GM19240 (cell line): ENCODE data around the gene SAFB.
"Not testable (repeated sequence)": the region's sequence is repeated elsewhere in the genome, so short reads cannot be mapped to it uniquely, and the experiment has no call there.

Experiments used
- DNase-seq: peaks from one replicate; pipeline ENCODE4 v3.0.0; 2011; ENCODE audit warnings: low spot score; ENCODE audit not compliant: insufficient read length

Gene SAFB

GRCh38 chr19:5595129-5595528 is 27.8 kb upstream of the SAFB start:
- no peak for DNase-seq

DNA sequence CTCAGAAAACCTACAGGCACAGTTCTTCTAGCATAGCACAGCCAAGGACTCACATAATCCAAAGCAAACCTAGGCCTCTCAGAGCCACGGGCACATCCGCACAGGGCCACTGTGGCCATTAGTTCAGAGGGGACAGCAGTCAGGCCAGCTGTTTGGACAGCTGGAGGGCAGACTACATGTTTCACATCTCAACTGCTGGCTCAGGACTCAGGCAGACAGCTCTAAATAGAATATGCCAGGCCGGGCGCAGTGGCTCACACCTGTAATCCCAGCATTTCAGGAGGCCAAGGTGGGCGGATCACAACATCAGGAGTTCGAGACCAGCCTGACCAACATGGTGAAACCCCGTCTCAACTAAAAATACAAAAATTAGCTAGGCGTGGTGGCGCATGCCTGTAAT is 27.1 kb upstream of the SAFB start:
- no peak for DNase-seq

DNA sequence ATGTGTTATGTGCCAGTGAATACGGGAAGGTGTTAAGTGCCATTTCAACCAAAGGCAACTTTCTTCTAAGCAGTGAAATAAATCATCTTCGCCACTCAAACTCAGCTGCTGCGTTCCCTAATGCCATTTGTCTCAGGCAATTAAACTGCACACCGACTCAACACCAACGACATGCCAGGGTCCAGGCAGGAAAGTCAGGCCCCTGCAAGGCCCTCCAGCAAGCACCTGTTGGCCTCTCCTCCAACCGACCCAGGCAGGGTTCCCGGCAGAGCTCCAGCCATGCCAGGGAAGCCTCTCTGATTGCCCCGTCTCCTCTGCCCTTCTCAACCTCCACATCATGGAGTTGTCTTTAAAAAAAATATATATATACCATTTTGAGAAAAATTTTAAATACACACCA is 22.1 kb upstream of the SAFB start:
- no peak for DNase-seq

DNA sequence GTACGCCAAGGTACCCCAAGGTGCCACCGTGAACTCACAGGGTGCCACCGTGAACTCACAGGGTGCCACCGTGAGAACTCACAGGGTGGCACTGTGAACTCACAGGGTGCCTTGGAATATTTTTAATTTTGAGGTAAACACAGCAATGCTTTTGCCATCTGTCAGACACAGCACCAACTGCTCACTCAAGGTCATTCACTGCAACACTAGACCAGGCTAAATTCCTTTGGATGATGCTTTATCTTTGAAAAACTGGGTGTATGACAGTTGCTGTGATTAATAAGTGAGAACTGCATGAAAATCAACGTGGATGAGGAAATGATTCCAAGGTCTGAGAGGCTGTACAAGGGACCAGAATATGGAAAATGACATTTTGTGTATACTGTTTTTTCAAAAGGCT is 19.3 kb upstream of the SAFB start:
- DNase-seq: no peak

- no peak for DNase-seq
These were observed 17.5 kb upstream of the SAFB start for GRCh38 chr19:5605362-5605761.

- DNase-seq: no peak
These were observed 15.3 kb upstream of the SAFB start for GRCh38 chr19:5607318-5608275.

GRCh38 chr19:5608291-5608690 is 14.6 kb upstream of the SAFB start:
- no peak for DNase-seq

- not testable (repeated sequence) for DNase-seq
These were observed 14.1 kb upstream of the SAFB start for GRCh38 chr19:5608766-5609165.

GRCh38 chr19:5609881-5610448 is 12.9 kb upstream of the SAFB start:
- DNase-seq: no peak

DNA sequence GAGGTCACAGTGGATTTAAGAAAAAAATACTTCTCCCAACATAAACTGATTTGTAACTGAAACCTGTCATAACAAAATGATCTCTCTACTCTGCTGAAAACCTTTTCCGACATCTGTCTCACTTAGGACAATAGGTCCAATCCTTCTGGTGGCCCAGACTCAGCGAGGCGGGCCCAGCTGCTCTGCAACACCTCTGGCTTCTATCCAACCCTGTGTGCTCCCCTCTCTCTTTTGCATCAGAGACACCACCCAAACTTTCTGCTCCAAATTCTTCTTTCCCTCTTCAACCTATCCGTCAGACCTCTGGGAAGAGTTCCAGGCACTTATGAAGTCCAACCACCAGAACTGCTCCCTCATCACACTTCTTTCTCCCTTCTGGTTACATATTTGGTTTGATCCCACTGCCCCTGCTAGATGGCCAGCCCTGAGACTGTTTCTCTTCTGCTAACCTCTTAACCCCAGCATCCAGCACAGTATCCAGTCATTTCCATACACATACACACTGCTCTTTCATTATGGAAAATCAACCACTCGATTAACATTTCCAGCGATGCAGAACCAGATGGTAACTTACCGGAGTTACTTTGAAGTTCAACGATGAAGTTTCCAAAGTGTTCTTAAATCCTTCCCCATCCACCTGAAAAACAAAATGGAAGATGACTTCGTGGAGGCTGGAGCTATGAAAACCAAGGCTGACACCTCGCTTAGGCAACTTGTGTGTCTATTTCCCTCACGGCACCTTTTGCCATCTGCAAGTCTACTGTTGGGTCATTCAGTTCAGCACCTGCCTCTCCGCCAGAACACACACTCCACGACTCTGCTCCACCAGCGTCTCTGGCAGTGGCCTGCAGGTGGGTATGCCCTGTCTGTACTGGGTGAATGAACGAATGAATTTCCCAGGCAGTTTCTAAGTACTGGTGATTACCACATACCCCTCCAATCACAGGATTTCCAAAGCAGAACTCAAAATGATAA is 9.7 kb upstream of the SAFB start:
- DNase-seq: no peak

- DNase-seq: no peak
These were observed 7.0 kb upstream of the SAFB start for GRCh38 chr19:5615756-5616327.

GRCh38 chr19:5617080-5617479 is 5.8 kb upstream of the SAFB start:
- DNase-seq: no peak

GRCh38 chr19:5618591-5618990 is 4.3 kb upstream of the SAFB start:
- no peak for DNase-seq

DNA sequence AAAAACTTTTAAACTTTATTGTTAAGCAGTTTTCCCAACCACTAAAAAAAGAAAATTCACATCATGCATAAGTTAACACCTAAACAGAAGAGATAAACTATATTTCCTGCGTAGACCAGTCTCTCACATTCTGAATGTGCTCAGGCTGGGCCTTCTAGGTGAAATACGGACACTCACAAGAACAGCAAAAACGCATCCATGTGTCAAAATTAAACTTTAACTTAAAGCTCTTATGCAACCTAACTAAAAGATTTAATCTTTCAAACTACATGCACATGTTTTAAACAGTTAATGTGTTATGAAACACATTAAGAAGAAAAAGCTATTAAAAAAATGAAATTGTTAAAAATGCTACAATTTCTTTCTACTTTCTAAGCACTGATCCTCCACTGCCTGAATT is 2.9 kb upstream of the SAFB start:
- no peak for DNase-seq

GRCh38 chr19:5621311-5621944 is 1.5 kb upstream of the SAFB start:
- DNase-seq: no peak

GRCh38 chr19:5621945-5622464 is 878 bp upstream of the SAFB start:
- DNase-seq: no peak

- DNase-seq: no peak
These were observed 624 bp downstream of the SAFB start for GRCh38 chr19:5623397-5624017.

DNA sequence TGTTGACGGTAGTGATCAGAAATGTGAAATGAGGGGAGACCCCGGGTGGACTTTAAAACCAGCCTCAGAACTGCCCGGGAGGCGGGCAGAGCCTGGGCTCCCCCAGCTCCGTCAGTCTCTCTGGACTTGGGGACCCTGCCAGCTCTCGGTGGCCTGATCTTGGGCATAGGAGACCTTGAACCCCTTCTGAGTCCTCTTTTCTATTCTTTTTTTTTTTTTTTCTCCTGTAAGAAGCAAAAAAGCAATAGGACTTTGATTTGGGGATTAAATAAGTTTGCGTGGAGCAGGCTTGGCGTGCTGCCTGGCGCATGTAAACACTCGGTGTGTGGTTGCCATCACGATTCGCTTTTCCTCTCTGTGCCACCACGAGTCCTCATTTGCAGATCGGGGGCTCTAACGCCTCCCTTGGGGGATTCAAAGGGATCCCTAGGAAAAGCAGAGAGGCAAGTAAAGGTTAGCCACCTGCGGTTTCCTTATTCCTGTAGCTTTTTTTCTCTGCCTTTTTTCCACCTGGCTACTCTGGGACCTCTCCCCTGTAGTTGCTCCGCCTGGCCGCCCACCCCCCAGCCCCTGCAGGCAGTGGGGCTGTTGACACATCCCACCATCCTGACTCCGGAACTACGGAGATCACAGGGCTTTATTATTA is 1.3 kb downstream of the SAFB start:
- no peak for DNase-seq

DNA sequence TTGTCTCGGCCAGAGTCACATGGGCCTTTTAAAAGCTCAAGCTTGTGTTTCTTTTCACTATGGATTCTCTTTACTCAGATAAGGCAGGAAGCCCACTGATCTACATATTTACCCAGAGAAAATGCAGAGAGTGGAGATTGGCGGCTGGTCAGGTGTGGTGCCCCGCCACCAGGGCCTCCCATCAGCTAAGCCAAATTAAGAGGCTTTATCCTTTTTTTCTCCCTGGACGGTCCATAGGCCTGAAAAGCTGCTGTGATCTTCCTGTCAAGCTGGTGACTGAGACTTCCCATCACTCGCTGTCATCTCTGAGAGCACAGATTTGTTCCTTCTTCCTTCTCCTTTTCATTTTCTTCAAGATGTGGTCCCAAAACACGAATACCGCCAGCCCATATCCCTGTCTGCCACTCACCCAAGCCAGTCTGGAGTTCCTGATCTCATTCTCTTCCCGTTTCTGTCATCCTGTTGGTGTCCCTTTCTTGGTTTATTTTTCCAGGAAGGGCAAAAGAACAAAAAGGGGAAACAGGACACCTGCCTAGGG is 1.9 kb downstream of the SAFB start:
- DNase-seq: no peak
